Fibroblast of lung (primary cell): ENCODE results near the gene TMEM120B. TPM values are rescaled to one million over a fixed set of nuclear protein-coding genes. Genes with fewer than 3 reads are reported as not detected.

Experiments used
- DNase-seq, 2 donors: peaks; one replicate each; pipeline versions ENCODE4 v3.0.0 to v3.0.0-alpha.2; 2010; ENCODE audit warnings: low read depth in 2 of 2
- H2AFZ ChIP-seq: 2 replicates; pipeline ENCODE4 v1.5.1; 2012; ENCODE audit warnings: low read length, control low read depth, inconsistent platforms
- H3K27ac ChIP-seq: 2 replicates; pipeline ENCODE4 v1.5.1; 2011; ENCODE audit warnings: low read length, control low read depth; ENCODE audit not compliant: insufficient read depth
- H3K27me3 ChIP-seq: 2 replicates; pipeline ENCODE4 v1.5.1; 2011; ENCODE audit warnings: mild to moderate bottlenecking, low read length; ENCODE audit not compliant: control insufficient read depth, insufficient read depth
- H3K36me3 ChIP-seq: 2 replicates; pipeline ENCODE4 v1.5.1; 2011; ENCODE audit warnings: low read length; ENCODE audit not compliant: control insufficient read depth, insufficient read depth
- H3K4me1 ChIP-seq: 2 replicates; pipeline ENCODE4 v1.5.1; 2011; ENCODE audit warnings: low read length; ENCODE audit not compliant: control insufficient read depth, insufficient read depth; ENCODE audit errors: extremely low read depth
- H3K4me2 ChIP-seq: 2 replicates; pipeline ENCODE4 v1.5.1; 2011; ENCODE audit warnings: low read length, control low read depth; ENCODE audit not compliant: insufficient read depth; ENCODE audit errors: extremely low read depth
- H3K4me3 ChIP-seq, 4 experiments: fragments of 200-600 bp in 1 of 4; sonication (generic) in 1 of 4; replicated peaks in 1 of 4; 2 replicates each; pipeline ENCODE4 v1.5.1; 2011 to 2016; ENCODE audit warnings: low read length in 4 of 4, low read depth in 3 of 4, mild to moderate bottlenecking in 3 of 4, control low read depth in 2 of 4, inconsistent platforms in 1 of 4, mixed read lengths in 1 of 4; ENCODE audit not compliant: insufficient read depth in 1 of 4; ENCODE audit errors: control extremely low read depth in 1 of 4
- H3K79me2 ChIP-seq: 2 replicates; pipeline ENCODE4 v1.5.1; 2012; ENCODE audit warnings: mild to moderate bottlenecking, low read length, inconsistent platforms; ENCODE audit not compliant: control insufficient read depth, insufficient read depth
- H3K9ac ChIP-seq: 2 replicates; pipeline ENCODE4 v1.5.1; 2011; ENCODE audit warnings: mild to moderate bottlenecking, low read length, control low read depth; ENCODE audit not compliant: insufficient read depth
- H3K9me3 ChIP-seq: 2 replicates; pipeline ENCODE4 v1.5.1; 2012; ENCODE audit warnings: low read depth, low read length; ENCODE audit not compliant: control insufficient read depth, insufficient read depth
- H4K20me1 ChIP-seq: 2 replicates; pipeline ENCODE4 v1.5.1; 2011; ENCODE audit warnings: low read length; ENCODE audit not compliant: control insufficient read depth, insufficient read depth; ENCODE audit errors: extremely low read depth
- CTCF ChIP-seq, 2 donors: IDR thresholded peaks in 1 of 2; conservative IDR thresholded peaks in 1 of 2; 1 replicate in 1 of 2; 2 replicates in 1 of 2; pipeline ENCODE4 v1.5.1; 2011 to 2012; ENCODE audit warnings: low read length in 2 of 2, control low read depth in 1 of 2, inconsistent platforms in 1 of 2, low read depth in 1 of 2, mild to moderate bottlenecking in 1 of 2
- EZH2 ChIP-seq: IDR thresholded peaks from 2 replicates; pipeline ENCODE4 v1.5.1; 2012; ENCODE audit warnings: low read length, control low read depth, mild to moderate bottlenecking; ENCODE audit errors: missing control alignments
- polyA plus RNA-seq, 2 donors: library from polyadenylated mRNA; depleted of rRNA in 1 of 2; stranded (reverse) in 1 of 2; unstranded in 1 of 2; fragments of >200 nt; gene quantifications; 2 replicates each; pipeline ENCODE4 v1.2.1, GENCODE V29; 2011 to 2012; ENCODE audit warnings: missing spikeins in 1 of 2
- total RNA-seq: library from RNA; depleted of rRNA; stranded (reverse); fragments of >200 nt; gene quantifications from 2 replicates; pipeline ENCODE4 v1.2.1, GENCODE V29; 2014

Gene TMEM120B
- total and polyA plus RNA-seq, 2 donors (not counting 1 experiment from before 2014, with no cell fraction given): 8.6 TPM

- H3K36me3 ChIP-seq: peaks cover 40% of the 10 kb centered on the region
- no peak overlapping the region for H2AFZ ChIP-seq
- peak overlapping the region; percentile 61 for H3K27ac ChIP-seq
Measured at GRCh38 chr12:121810833-121811433, 98.4 kb downstream of the TMEM120B start.

DNA sequence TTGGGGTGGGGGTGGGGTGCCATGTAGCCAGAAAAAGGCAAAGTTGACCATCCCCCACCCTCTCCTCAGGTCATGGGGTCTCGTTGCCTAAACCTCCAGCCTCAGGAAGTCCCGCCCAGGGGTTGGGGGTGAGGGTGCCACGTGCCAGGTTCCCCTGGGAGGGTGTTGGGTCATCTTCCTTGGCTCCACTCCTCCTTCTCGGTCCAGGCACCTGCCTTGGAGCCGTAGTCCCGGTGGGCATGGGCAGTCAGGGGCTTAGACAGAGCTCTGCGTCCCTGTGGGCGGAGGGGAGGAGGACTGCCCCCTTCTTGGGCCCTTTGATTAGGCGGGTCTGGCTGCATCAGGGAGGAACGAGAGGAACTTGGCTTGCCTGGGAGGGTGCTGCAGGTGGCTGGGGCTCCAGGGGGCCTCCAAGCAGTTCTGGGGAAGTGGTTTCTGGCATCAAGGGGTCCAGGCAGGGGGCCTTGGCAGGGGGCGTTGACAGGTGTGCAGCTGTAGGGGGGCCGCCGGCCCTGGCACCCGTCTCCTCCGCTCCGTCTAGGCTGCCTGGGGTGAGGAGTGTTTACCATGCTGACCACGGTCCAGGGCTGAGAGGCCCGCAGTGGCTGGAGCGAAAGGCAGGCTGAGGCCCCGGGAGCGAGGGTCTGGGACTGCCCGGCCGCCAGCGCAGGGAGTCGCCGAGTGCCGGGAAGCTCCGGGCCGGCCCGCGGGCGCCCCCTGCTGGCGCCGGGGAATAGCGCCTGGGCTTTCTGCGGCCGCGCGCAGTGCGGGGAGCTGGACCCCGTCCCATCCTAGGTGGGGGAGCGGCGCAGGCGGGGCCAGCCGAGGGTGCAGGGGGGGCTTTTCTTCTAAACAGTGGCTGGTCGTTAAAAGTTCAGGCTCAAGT, 99.1 kb downstream of the TMEM120B start:
- Histone ChIP-seq H3K9me3 (no peaks in the 10 kb centered on the region), H2AFZ (no peak overlapping the region), H3K4me3 (peak overlapping the region; percentile 63 to 81 (median 72)), H3K9ac (peak overlapping the region; percentile 53), H3K27ac (peak overlapping the region; percentile 61), H3K79me2 (peaks cover 83% of the 10 kb centered on the region), H3K4me2 (peak overlapping the region; percentile 100), H4K20me1 (no peaks in the 10 kb centered on the region), H3K27me3 (no peaks in the 10 kb centered on the region), H3K36me3 (peaks cover 43% of the 10 kb centered on the region), H3K4me1 (peaks cover 14% of the 10 kb centered on the region)
- DNase-seq: peak; percentile 59 to 67
- TF ChIP-seq CTCF (conservative IDR thresholded peaks at IDR 0.05 in 1 of 2, IDR thresholded peaks at IDR 0.05 in 1 of 2; ENCODE audit: low read depth in 1 of 2, low read length in 2 of 2) (peak; percentile 45 to 88), EZH2 (no peak)

More at GRCh38 chr12:121810833-121811433, 98.4 kb downstream of the TMEM120B start:
- Histone ChIP-seq H3K4me1 (peaks cover 14% of the 10 kb centered on the region), H3K27me3 (no peaks in the 10 kb centered on the region), H3K9me3 (no peaks in the 10 kb centered on the region), H3K79me2 (peaks cover 89% of the 10 kb centered on the region), H3K4me2 (peak overlapping the region; percentile 100), H3K9ac (peak overlapping the region; percentile 53), H3K4me3 (peak overlapping the region; percentile 57 to 81 (median 65)), H4K20me1 (no peaks in the 10 kb centered on the region)
- DNase-seq: no peak
- no peak for TF ChIP-seq EZH2
- TF ChIP-seq CTCF (conservative IDR thresholded peaks at IDR 0.05 in 1 of 2, IDR thresholded peaks at IDR 0.05 in 1 of 2; ENCODE audit: low read depth in 1 of 2, low read length in 2 of 2): no peak

DNA sequence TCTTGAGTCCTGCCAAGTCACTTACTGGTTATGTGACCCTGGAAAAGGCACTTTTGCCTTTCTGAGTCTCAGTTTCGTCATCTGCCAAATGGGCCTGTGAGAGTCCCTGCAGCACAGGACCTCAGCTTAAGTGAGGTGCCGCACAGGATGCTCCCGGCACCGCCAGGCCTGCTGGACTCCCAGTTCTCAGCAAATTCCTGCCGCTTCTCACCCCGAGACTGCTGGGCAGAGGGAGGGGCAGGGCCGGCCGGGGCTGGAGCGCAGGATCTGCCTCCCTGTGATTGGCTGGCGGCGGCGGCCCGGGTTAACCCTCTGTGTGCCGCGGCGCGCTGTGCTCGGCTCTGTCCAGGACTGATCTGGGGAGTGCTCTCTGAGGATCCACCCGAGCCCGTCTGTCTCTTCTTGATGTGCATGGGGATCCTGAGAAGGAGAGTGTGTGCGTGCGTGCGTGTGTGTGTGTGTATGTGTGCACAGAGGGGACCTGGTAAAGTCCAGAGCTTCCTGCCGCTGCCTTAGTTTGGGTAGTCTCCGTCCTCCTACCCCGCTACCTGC, 99.8 kb downstream of the TMEM120B start:
- no peak overlapping the region for H2AFZ ChIP-seq
- DNase-seq: peak; percentile 68 to 81
- H3K27ac ChIP-seq: peak overlapping the region; percentile 44
- H3K9me3 ChIP-seq: no peaks in the 10 kb centered on the region
- peak overlapping the region; percentile 37 for H3K9ac ChIP-seq
- H3K4me1 ChIP-seq: peaks cover 12% of the 10 kb centered on the region
- peak overlapping the region; percentile 63 to 81 (median 72) for H3K4me3 ChIP-seq
- H4K20me1 ChIP-seq: no peaks in the 10 kb centered on the region
- no peaks in the 10 kb centered on the region for H3K27me3 ChIP-seq
- H3K4me2 ChIP-seq: peak overlapping the region; percentile 96
- H3K79me2 ChIP-seq: peaks cover 76% of the 10 kb centered on the region
- TF ChIP-seq EZH2: no peak
- TF ChIP-seq CTCF (conservative IDR thresholded peaks at IDR 0.05 in 1 of 2, IDR thresholded peaks at IDR 0.05 in 1 of 2; ENCODE audit: low read depth in 1 of 2, low read length in 2 of 2): no peak
- peaks cover 50% of the 10 kb centered on the region for H3K36me3 ChIP-seq
